Pulmonary artery endothelial cell (primary cell): ENCODE results near the gene TCERG1L. TPM values are rescaled to one million over a fixed set of nuclear protein-coding genes. Genes with fewer than 3 reads are reported as not detected.
"Not testable (repeated sequence)": the region's sequence is repeated elsewhere in the genome, so short reads cannot be mapped to it uniquely, and the experiment has no call there.

Experiments used
- DNase-seq: peaks from one replicate; pipeline ENCODE4 v3.0.0-alpha.2; 2011; ENCODE audit warnings: low read depth, low spot score
- total RNA-seq: library from RNA; depleted of rRNA; stranded (reverse); fragments of >200 nt; gene quantifications from 2 replicates; pipeline ENCODE4 v1.2.3, GENCODE V29; 2014

Gene TCERG1L
- total RNA-seq, 1 donor from 2014 or later: not detected

DNA sequence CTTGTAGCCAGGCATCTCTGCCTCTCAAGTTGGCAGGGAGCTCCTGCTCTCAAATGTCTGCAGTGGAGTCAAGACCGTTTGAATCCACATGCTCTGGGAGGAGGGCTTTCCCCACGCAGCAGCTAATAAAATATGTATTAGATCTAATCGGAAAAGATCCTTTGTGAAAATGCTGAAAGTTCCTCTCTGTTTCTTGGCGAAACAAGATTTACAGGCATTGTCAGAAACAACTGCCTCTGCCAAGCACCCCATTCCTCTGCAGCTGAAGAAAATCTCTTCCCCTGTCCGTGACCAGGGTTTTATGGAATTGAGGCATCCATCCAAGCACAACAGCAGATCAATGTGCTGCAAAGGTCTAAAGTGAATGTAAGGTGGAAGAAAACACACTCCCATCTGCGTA is 165.8 kb downstream of the TCERG1L start:
- no peak for DNase-seq

DNA sequence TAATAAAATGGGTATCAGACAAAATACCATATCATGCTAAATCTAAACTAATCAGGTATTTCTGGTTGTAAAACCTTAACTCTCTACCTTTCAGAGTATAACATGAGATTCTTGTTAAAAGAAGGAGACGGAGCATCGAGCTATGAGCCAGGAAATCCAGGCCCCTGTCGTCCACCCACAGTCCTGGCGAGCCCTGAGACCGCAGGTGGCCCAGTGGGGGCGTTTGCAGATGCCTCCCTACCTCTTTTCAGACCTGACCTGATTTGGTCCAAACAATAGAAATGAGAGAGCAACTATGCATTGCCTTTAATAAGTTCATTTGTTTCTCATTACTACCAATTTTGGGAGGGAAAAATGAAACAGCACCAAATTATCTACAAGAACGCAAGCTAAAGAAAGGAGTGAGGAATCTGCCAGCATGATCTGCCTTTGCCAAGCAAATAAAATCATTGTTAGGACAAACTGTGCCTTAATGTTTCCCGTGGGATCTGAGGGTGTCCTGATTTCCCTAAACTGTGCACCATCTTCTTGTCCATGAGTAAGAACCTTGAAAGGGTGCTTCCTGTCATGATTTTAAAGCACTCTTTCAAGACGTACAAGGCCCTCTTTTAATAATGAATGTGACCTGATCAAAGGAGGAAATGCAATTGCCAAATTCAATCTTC is 166.7 kb downstream of the TCERG1L start:
- DNase-seq: no peak

DNA sequence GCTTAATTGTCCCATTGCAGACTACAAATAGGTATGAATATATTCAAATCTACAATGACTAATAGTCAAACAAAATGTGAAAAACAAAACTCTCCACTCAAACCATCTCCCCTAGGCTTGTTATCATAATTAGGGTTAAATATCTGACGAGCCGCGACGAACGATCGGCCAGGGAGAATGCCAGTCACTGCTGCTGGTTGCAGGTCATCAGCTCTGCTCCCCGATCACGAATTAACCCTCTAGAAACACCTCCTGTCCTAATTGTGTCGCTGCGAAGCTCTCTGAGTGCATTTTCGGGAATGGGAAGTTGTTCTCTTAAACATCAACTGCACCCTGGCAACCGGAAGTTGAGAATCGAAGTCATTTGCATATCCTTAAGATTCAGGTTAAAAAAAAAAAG is 167.3 kb downstream of the TCERG1L start:
- no peak for DNase-seq

DNA sequence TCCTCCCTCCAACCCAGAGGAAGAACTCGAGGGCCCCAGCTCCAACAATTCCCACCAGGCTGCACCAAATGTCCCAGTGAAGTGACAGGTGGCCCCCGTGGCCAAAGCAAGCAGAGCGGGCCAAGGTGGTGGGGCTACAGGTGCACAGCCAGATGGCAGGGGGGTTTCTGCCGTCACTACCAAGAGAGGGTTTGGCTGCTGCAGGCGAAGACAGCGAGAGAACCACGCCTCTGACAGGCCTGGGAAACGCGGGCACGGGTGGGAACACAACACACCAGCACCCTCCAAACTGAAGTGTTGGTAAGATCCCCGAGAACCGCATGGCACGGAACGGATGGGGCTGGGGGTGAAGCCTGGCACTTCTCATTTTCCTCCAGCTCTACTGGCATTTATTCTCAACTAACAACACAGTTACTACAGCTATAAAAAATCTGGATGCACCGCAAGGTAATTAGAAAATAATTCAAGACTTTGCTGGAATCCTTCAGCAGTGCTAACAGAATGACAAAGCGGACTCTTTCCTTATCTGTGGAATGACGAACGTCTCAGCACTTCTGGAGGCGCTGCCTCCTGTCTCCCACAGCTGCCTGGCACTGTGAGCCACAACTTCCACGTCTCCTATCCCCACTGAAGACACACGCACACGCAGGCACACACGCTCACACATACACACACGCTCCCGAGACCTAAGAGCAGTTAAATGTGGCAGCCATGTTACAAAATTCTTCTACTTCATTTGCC is 167.9 kb downstream of the TCERG1L start:
- DNase-seq: no peak

DNA sequence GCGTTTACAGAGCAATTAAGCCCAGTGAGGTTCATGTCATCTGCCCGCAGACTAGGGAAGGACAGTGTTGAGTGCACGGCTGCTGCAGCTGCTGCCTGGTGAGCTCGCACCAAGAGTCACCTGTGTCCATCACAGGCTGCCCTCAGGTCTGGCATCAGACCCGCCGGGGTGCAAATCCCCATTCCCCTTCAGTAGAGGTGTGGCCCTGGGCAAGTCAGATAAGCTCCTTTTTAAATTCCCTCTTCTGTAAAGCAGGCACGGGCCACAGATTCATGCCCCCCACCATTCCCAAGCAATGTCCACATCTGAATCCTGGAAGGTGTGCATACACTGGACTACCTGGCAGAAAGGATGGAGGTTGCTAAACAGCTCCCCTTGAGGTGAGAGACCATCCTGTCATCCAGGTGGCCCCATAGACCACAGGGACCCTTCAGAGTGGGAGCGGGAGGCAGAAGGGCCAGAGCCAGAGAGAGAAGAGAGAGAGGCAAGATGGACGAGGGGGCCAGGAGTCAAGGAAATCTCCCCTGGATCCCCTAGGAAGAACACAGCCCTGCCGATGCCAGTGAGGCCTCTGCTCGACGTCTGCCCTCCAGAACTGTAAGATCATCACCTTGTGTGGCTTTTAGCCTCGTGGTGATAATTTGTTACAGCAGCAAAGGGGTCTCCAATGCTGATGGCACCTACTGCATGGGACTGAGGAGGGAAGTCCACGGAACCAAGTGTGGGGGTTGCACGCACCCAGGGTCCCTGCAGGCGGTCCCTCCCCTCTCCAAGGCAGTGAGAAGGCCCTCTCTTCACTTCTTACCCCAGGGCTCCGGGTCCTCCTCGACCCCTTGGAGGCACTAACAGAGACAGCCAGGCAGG is 168.8 kb downstream of the TCERG1L start:
- DNase-seq: no peak

DNA sequence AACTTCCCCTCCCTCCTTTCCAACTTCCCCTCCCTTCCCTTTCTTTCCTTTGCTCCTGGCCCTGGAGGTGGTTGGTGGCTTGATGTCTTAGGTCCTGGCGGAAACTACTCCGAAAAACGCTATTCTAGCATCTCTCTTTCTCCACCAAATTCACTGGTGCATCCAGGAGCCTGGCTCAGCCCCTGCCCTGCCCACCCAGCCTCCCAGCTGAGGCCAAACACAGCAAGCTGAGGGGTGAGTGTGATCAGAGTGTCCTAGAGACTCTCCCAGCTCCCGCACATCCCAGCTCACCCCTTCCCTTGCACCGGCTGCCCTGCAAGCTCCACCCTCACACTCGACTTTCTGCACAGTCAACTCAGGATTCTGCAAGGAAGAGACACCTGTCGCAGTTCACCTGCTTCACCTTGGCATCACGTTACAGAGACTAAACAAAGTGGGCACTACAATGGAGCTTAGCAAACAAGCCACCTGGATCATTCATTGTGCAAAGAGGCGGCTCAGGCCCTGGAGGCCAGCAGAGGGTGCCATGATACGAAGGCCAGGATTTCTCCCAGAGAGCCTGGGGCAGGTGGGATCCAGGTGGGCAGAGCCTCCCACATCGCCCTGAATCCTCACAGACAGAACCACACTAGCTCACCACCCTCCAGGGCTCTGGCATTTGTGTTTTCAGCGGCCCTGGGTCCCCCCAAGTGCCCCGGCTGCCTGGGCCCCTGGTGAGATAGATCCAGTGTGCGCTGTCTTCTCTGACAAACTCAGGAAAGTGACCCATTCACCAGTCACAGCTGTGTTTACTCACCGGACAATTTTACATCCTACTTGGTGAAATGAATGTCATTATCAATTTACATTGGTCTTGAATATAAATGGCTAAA is 169.6 kb downstream of the TCERG1L start:
- DNase-seq: no peak

DNA sequence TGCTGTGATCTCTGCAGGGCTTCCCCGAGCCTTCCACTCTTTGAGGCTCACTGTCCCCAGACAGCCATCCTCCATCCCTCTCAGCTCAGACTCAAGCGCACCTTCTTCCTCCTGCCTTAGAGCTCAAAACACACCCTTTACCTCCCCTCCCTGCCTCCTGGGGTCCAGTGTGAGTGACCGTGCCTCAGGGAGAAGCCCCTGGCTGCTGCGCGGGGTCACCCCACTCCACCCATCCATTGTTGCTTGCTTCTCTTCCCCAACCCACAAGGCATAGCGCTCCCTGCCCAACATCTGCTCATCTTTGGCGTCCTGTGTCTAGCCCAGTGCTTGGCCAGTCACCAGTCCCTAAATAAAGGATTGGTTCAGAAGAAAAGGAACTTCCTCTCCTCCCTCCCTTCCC is 170.3 kb downstream of the TCERG1L start:
- no peak for DNase-seq

DNA sequence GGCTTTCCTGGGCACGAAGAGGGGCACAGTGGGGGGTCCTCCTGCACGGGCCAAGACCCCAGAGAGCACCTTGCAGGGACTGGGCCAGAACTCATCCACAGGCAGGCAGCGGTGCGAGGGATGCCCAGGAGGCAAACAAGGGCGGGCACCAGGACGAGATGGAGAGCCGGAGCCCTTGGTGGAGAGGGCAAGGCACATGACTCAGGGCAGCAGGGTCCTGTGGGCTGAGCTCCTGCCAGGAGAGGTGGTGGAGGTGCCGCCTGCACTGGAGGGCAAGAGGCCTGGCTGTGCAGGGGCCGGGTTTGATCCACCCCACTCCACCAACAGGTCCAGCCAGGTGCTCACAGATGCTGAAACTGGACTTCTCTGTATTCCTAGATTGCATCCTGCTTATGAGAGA is 170.9 kb downstream of the TCERG1L start:
- no peak for DNase-seq

DNA sequence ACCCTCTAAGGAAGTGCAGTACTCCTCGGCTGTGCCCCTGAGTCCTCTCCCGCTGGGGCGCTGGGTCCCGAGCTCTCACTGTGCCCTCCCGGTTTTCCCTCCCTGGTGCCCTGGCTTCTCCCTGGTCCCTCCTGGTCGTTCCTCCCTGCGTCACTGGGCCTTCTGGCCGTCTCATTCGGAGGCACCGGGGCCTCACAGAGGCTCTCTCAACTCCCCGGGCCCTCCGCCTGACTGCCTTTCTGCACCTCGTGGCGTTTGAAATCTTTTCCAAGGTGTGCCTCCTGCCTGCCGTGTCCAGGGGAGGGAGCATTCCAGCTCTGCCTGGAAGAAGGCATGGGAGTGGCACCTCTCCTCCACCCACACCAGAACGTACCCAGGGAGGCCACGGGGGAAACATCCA is 174.3 kb downstream of the TCERG1L start:
- no peak for DNase-seq

DNA sequence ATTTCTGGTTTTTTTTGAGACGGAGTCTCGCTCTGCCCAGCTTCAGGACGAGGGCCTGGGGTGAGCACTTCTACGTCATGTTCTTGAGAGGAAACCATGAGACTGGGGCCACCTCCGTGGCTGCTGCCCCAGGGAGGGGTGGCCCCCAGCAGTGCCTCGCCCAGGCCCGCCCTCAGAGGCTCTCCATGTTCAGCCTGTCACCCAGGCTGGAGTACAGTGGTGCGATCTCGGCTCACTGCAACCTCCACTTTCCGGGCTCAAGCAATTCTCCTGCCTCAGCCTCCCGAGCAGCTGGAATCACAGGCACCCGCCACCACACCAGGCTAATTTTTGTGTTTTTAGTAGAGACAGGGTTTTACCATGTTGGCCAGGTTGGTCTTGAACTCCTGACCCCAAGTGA is 175.2 kb downstream of the TCERG1L start:
- DNase-seq: not testable (repeated sequence)

DNA sequence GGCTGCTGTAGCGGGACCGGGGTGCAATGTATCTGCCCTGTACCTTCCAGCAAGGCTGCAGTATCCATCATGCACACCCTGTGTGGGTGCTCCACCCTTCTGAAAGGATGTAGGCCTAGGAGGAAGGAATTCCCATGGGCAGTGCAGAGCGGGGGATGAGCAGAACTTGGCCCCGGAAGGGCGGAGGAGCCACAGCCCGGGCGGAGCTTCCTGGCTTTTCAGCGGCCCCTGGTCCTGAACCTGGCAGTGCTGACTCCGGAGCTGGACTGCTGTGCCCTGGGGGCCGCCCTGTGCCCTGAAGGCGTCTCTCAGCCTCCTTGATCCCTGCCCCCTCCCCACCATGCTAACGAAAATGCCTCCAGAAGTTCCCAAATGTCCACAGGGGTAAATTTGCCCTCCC is 175.8 kb downstream of the TCERG1L start:
- no peak for DNase-seq

DNA sequence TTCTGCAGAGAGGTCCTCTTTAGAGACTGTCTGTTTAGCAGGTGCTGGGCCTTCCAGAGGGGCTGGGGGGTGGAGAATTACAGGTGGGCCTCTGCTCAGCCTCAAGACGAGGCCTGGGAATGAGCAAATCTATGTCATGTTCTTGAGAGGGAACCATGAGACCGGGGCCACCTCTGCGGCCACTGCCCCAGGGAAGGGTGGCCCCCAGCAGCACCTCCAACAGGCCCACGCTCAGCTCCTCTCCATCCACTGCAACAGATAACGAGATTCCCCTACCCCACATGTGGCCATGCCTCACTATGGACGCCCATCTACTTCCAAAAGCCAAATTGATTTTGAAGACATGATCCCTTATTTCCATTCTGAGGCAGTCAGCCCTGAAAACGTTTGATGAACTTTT is 176.9 kb downstream of the TCERG1L start:
- no peak for DNase-seq

DNA sequence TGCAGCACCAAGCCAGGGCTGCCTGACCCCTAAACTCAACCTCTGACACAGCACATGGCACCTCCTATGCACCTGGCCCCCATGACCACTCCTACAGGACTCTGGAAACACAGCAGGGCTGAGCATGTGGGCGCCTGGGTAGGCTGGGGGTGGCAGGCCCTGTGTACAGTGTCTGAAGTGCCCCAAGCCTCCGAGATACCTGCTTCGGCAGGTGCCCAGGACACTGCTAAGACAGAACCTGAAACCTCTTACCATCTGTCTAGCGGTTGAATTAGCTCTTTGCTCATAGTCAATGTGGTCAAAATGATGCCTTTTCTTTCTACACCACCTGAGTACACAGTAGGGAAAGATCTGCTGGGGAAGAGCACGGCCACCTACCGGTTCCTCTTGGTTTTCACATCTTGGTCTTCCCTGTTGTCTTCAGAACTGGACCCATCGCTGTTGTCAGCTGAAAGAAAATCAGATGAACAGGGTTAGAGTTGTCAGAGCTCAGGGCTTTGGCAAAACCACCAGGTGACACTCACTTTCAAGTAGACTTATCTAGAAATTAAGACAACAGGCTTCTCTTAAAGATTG is 177.4 kb downstream of the TCERG1L start:
- DNase-seq: no peak

DNA sequence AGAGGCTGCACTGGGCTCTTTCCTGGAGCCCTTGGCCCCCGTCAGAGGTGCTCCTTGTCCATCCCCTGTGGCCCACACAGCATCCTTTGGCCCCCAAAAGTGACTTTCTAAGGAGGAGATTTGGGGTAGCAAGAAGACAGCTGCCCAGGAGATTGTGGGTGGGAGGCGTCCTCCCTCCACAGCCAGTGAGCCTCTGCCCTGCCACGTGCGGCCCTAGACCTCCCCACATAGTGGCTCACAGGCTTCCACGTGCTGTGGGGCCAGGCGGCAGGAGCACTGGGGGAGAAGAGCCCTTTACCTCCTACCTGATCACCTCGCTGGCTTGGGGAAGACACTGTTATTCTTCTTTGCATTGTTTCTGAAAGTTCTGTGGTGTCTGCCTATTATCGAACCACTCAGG is 178.8 kb downstream of the TCERG1L start:
- no peak for DNase-seq

DNA sequence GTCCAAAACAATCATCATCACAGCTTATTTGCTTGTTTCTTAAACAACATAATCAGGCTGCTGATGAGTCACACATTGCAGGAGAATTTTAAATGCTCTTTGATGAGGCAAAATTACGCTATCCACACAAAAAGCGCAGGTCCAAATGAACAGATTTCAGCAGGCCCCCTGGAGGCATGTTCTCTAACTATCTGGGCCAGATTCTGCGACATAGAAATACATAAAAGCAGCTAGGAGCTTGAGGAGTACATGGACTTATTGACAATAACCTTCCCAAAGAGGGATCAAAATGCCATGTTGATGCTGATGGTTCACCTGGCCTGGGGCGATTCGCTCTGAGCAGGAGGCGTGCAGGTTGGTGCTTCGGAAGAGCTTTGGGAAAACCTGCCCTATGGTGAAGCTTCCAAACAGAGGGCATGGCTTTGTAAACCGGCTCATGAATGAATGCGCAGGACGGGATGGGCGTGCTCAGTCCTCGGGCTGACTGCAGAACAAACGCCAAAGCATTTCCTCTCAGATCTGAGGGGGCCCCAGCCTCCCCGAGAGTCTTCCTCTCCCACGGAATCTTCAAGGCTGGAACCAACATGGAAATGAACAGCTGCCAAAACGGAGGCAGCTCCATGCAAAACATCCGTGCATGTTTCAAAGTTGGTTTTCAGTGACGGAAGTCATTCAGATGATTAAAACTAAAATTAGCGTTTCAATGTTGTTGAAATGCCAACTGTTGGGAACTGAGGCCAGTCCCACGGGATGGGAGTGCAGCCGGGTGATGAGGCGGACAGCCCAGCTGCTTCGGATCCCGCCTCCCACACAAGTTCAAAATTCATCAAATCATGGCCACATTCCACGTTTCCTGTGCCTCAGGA is 179.6 kb downstream of the TCERG1L start:
- DNase-seq: no peak

DNA sequence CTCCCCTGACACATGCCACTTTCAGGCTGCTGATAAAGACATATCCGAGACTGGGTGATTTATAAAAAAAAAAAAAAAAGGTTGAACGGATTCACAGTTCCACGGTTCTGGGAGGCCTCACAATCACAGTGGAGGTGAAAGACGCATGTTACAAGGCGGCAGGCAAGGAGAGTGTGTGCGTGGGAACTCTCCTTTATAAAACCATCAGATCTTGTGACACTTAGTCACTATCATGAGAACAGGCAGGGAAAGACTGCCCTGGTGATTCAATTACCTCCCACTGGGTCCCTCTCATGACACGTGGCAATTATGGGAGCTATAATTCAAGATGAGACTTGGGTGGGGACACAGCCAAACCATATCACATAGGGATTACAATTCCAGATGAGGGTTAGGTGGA is 181.5 kb downstream of the TCERG1L start:
- no peak for DNase-seq

DNA sequence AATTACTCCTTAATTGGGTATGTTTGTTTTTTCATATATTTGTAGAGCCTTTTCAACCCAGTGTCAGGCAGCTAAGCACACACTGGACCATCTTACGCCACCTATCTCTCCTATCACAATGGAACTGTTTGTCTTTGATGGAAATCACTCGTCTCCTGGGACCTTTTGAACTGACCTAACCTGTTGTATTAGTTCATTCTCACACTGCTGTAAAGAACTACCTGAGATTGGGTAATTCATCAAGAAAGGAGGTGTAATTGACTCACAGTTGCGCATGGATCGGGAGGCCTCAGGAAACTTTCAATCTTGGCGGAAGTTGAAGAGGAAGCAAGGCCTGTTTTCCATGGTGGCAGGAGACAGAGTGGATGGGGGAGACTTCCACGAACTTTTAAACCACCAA is 182.0 kb downstream of the TCERG1L start:
- no peak for DNase-seq

DNA sequence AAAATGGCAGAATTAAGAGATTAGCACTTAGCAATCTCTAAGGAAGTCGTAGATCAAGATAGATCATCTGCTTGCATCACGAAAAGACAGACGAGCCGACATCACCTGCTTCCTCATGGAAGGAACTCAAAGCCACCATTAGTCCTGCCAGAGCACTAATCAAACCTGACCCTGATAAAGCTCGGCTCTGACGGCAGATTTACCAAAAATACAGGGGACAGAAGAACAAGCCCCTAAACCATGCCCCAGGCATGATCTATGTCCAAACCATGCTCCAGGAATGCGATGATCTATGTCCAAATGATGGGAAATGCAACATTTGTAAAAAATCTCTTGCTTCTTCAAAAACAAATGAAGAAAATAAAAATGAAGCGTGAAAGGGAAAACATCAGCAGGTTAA is 182.8 kb downstream of the TCERG1L start:
- no peak for DNase-seq

DNA sequence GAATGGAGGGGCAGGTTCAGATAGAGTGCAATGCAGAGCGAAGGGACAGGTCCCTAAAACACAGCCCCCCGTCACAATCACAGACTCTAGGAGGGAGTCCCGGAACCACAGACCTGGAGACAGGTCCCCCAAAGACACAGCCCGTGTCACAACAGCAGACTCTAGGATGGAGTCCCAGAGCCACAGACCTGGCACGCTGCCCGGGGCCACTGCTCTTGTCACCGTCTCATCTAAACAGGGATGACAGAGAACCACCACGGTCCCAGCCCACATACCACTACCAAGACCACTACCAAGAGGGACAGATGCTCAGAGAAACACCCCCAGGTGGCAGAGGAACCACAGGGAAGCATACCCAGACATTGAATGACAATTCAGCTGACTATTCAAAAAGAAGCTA is 183.9 kb downstream of the TCERG1L start:
- DNase-seq: no peak

DNA sequence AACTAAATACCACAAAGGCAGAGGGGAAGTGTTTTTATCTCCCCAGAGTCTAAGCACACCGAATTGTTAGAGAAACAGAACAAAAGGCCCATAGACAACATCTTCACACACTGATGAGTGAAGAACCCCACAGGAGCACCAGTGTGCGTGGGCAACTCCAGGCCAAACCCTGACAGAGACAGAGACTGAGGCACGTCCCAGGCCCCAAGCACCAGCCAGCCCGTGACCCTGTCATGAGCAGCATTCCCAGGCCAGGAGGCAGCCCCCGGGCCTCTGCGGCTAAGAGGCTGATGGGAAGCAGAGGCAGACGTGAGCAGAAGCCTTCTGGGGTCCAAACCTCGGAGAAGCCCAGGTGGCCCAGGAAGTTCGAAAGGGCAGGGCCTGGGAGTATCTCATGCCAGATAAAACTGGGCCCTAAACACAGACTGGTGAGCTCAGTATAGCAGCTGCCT is 184.4 kb downstream of the TCERG1L start:
- DNase-seq: no peak
